C4-2B (cell line): ENCODE data around the gene ADGRB2.

Experiments
- ZFX ChIP-seq: fragments of 450-650 bp; IDR thresholded peaks from 2 replicates; pipeline ENCODE4 v1.6.1; 2017
- TF ChIP-seq, protein P1 (sequence below): fragments of 450-650 bp; conservative IDR thresholded peaks from 2 replicates; pipeline ENCODE4 v1.5.1; 2017; ENCODE audit warnings: mild to moderate bottlenecking

DNA sequence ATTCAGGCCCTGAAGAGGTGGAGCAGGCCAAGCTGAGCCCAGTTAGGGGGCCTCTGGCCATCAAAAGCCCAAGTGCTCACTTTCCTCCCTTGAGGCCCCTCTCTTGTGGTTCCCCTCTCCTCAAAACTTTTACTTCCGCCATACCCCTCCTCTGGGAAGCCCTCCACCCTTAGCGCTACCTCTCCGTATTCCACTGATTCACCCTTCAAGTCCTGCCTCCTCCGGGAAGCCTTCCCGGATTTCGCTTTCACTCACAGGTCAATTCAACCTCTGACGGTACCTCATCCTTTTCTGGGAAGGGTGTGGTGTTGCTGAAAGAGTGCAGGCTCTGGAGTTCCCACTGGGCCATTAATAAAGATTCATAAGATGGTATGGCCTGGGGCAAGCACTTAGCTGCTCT lies 32.6 kb upstream of the ADGRB2 start:
- TF ChIP-seq, protein P1, sequence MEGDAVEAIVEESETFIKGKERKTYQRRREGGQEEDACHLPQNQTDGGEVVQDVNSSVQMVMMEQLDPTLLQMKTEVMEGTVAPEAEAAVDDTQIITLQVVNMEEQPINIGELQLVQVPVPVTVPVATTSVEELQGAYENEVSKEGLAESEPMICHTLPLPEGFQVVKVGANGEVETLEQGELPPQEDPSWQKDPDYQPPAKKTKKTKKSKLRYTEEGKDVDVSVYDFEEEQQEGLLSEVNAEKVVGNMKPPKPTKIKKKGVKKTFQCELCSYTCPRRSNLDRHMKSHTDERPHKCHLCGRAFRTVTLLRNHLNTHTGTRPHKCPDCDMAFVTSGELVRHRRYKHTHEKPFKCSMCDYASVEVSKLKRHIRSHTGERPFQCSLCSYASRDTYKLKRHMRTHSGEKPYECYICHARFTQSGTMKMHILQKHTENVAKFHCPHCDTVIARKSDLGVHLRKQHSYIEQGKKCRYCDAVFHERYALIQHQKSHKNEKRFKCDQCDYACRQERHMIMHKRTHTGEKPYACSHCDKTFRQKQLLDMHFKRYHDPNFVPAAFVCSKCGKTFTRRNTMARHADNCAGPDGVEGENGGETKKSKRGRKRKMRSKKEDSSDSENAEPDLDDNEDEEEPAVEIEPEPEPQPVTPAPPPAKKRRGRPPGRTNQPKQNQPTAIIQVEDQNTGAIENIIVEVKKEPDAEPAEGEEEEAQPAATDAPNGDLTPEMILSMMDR: no peak
- TF ChIP-seq ZFX: no peak
